Lower leg skin (tissue), 3 donors: ENCODE measurements around the gene NCKAP5.

Experiments used
- POLR2A ChIP-seq, 2 donors: fragments of 450-650 bp; IDR thresholded peaks; one replicate each; pipeline ENCODE4 v1.6.1; 2016 to 2017; ENCODE audit warnings: antibody characterized with exemption in 2 of 2, mild to moderate bottlenecking in 1 of 2, moderate library complexity in 1 of 2
- TF ChIP-seq, protein P1 (sequence below), 3 donors: fragments of 450-650 bp; IDR thresholded peaks; one replicate each; pipeline ENCODE4 v1.5.1; 2016; ENCODE audit warnings: antibody characterized with exemption in 3 of 3, mild to moderate bottlenecking in 3 of 3, moderate library complexity in 2 of 3

DNA sequence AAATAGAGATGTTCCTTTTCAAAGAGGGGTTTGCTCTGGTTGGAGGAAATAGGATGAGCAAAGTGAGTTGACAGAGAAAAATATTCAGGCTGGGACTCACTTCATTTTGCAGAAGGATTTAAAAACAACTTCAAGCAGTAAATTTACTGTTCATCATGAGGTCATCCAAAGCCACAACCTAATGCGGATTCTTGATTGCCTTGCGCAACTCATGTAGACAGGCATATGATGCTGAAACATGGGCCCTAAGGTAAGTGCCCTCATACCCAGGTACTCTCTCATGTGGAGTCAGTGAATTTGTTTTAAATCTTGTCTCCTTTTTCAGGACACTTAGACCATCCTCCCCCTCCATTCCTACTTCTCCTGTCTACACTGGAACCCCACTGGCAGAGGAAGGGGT is 846.3 kb downstream of the NCKAP5 start:
- TF ChIP-seq, protein P1, sequence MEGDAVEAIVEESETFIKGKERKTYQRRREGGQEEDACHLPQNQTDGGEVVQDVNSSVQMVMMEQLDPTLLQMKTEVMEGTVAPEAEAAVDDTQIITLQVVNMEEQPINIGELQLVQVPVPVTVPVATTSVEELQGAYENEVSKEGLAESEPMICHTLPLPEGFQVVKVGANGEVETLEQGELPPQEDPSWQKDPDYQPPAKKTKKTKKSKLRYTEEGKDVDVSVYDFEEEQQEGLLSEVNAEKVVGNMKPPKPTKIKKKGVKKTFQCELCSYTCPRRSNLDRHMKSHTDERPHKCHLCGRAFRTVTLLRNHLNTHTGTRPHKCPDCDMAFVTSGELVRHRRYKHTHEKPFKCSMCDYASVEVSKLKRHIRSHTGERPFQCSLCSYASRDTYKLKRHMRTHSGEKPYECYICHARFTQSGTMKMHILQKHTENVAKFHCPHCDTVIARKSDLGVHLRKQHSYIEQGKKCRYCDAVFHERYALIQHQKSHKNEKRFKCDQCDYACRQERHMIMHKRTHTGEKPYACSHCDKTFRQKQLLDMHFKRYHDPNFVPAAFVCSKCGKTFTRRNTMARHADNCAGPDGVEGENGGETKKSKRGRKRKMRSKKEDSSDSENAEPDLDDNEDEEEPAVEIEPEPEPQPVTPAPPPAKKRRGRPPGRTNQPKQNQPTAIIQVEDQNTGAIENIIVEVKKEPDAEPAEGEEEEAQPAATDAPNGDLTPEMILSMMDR (IDR thresholded peaks at IDR 0.05): no peak
- TF ChIP-seq POLR2A (IDR thresholded peaks at IDR 0.05): no peak
